Osteoblast (primary cell): ENCODE data around the gene BARHL1. TPM values are rescaled to one million over a fixed set of nuclear protein-coding genes. Genes with fewer than 3 reads are reported as not detected.

Source experiments
- DNase-seq: peaks from one replicate; pipeline ENCODE4 v3.0.0; 2011; ENCODE audit warnings: low spot score, mixed read lengths; ENCODE audit not compliant: insufficient read length; ENCODE audit errors: missing footprints
- H2AFZ ChIP-seq: 2 replicates; pipeline ENCODE4 v1.6.0; 2011; ENCODE audit warnings: mild to moderate bottlenecking, low read length
- H3K27ac ChIP-seq: 2 replicates; pipeline ENCODE4 v1.5.1; 2011; ENCODE audit warnings: mild to moderate bottlenecking, low read depth, low read length, moderate library complexity
- H3K27me3 ChIP-seq: 2 replicates; pipeline ENCODE4 v1.6.0; 2012; ENCODE audit warnings: mild to moderate bottlenecking, control low read depth, inconsistent platforms, low read length, moderate library complexity; ENCODE audit not compliant: insufficient read depth
- H3K36me3 ChIP-seq: 2 replicates; pipeline ENCODE4 v1.5.1; 2011; ENCODE audit warnings: mild to moderate bottlenecking, low read length, control low read depth, moderate library complexity; ENCODE audit not compliant: insufficient read depth
- H3K4me1 ChIP-seq: 2 replicates; pipeline ENCODE4 v1.5.1; 2011; ENCODE audit warnings: mild to moderate bottlenecking, low read length, control low read depth, moderate library complexity; ENCODE audit not compliant: insufficient read depth
- H3K4me2 ChIP-seq: 2 replicates; pipeline ENCODE4 v1.6.0; 2011; ENCODE audit warnings: mild to moderate bottlenecking, low read length; ENCODE audit not compliant: insufficient read depth
- H3K4me3 ChIP-seq: fragments of 200-600 bp; sonication (generic); 3 replicates; pipeline ENCODE4 v1.5.1; 2012; ENCODE audit warnings: mild to moderate bottlenecking, low read length, inconsistent platforms; ENCODE audit not compliant: insufficient read depth
- H3K79me2 ChIP-seq: 2 replicates; pipeline ENCODE4 v1.6.0; 2012; ENCODE audit warnings: mild to moderate bottlenecking, low read length, control low read depth, inconsistent platforms; ENCODE audit not compliant: insufficient read depth
- H3K9me3 ChIP-seq: 2 replicates; pipeline ENCODE4 v1.5.1; 2011; ENCODE audit warnings: low read depth, low read length, control low read depth
- H4K20me1 ChIP-seq: 2 replicates; pipeline ENCODE4 v1.6.0; 2012; ENCODE audit warnings: mild to moderate bottlenecking, low read length, control low read depth; ENCODE audit not compliant: insufficient read depth
- total RNA-seq: library from RNA; depleted of rRNA; stranded (reverse); fragments of >200 nt; gene quantifications from 2 replicates; pipeline ENCODE4 v1.2.3, GENCODE V29; 2012
- TF ChIP-seq, protein P1 (sequence below): IDR thresholded peaks from 2 replicates; pipeline ENCODE4 v1.5.1; 2011; ENCODE audit warnings: mild to moderate bottlenecking, low read depth, low read length, moderate library complexity; ENCODE audit errors: extremely low read depth

The BARHL1 gene
- total RNA-seq, 1 donor = not detected

DNA sequence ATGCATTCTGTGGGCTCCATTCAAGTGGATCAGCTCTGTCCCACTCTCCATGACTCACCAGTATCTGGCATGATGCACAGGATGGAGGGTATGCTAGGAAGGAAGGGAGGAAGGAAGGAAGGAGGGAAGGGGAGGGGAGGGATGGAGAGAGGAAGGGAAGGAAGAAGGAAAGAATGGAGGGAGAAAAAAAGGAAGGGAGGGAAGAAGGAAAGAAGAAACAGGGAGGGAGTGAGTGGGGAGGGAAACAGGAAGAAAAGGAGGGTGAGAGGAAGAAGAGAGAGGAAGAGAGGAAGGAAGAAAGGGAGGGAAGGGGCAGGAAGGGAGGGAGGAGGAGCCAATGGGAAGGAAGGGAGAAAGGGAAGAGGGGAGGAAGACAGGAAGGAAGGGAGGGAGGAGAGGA, 5.3 kb upstream of the BARHL1 start:
- Histone ChIP-seq H4K20me1 (peaks cover 12% of the 10 kb centered on the region), H3K27me3 (peaks cover 69% of the 10 kb centered on the region), H3K4me2 (no peak overlapping the region), H3K79me2 (no peaks in the 10 kb centered on the region), H2AFZ (no peak overlapping the region), H3K36me3 (no peaks in the 10 kb centered on the region), H3K4me3 (no peak overlapping the region), H3K9me3 (no peaks in the 10 kb centered on the region), H3K27ac (no peak overlapping the region), H3K4me1 (no peaks in the 10 kb centered on the region)
- peak; percentile 2 for DNase-seq
- TF ChIP-seq, protein P1, sequence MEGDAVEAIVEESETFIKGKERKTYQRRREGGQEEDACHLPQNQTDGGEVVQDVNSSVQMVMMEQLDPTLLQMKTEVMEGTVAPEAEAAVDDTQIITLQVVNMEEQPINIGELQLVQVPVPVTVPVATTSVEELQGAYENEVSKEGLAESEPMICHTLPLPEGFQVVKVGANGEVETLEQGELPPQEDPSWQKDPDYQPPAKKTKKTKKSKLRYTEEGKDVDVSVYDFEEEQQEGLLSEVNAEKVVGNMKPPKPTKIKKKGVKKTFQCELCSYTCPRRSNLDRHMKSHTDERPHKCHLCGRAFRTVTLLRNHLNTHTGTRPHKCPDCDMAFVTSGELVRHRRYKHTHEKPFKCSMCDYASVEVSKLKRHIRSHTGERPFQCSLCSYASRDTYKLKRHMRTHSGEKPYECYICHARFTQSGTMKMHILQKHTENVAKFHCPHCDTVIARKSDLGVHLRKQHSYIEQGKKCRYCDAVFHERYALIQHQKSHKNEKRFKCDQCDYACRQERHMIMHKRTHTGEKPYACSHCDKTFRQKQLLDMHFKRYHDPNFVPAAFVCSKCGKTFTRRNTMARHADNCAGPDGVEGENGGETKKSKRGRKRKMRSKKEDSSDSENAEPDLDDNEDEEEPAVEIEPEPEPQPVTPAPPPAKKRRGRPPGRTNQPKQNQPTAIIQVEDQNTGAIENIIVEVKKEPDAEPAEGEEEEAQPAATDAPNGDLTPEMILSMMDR = no peak

DNA sequence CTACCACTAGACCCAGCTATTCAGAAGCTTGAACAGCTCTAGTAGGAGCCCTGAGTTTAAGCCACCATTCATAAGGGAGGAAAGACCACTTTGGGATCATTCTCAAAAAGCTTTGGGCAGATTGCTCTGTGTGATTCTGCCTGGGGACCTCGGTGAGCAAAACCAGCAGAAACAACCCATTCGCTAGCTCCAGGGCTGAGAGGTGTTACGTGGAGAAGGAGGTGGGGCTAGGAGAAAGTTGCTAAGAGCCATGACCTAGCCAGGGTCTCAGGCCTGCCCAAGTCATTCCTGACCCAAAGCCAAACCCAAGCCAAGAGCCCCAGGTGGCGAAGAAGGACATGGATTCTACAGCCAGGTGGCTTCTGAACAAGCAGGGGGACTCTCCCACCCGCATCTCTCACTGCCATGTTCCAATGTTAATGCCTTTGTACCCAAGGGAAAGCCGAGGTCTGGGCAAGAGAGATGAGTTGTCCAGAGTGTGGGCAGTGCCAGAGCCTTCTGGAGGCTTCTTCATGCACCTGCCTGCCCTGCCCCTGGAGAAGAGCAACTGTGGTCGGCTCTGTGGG, 4.0 kb upstream of the BARHL1 start:
- no peak overlapping the region for H3K4me2 ChIP-seq
- H3K27me3 ChIP-seq = peaks cover 82% of the 10 kb centered on the region
- H3K79me2 ChIP-seq = no peaks in the 10 kb centered on the region
- no peaks in the 10 kb centered on the region for H3K4me1 ChIP-seq
- TF ChIP-seq, protein P1 = no peak
- no peaks in the 10 kb centered on the region for H3K36me3 ChIP-seq
- H3K27ac ChIP-seq = no peak overlapping the region
- peaks cover 19% of the 10 kb centered on the region for H4K20me1 ChIP-seq
- peak; percentile 82 for DNase-seq
- H3K4me3 ChIP-seq = no peak overlapping the region
- no peak overlapping the region for H2AFZ ChIP-seq
- H3K9me3 ChIP-seq = no peaks in the 10 kb centered on the region

GRCh38 chr9:132579427-132579798, 3.0 kb upstream of the BARHL1 start:
- no peaks in the 10 kb centered on the region for H3K36me3 ChIP-seq
- H3K27me3 ChIP-seq = peaks cover 91% of the 10 kb centered on the region
- TF ChIP-seq, protein P1 = no peak
- no peak overlapping the region for H3K27ac ChIP-seq
- H2AFZ ChIP-seq = no peak overlapping the region
- H3K4me2 ChIP-seq = no peak overlapping the region
- H4K20me1 ChIP-seq = peaks cover 21% of the 10 kb centered on the region
- no peak overlapping the region for H3K4me3 ChIP-seq
- DNase-seq = peak; percentile 54
- H3K9me3 ChIP-seq = no peaks in the 10 kb centered on the region
- no peaks in the 10 kb centered on the region for H3K4me1 ChIP-seq
- no peaks in the 10 kb centered on the region for H3K79me2 ChIP-seq

GRCh38 chr9:132582786-132583583, 579 bp downstream of the BARHL1 start:
- Histone ChIP-seq H3K9me3 (no peaks in the 10 kb centered on the region), H2AFZ (no peak overlapping the region), H3K4me2 (no peak overlapping the region), H3K36me3 (no peaks in the 10 kb centered on the region), H3K27me3 (peaks cover 97% of the 10 kb centered on the region), H3K79me2 (no peaks in the 10 kb centered on the region), H3K4me3 (no peak overlapping the region), H4K20me1 (peaks cover 38% of the 10 kb centered on the region), H3K27ac (no peak overlapping the region), H3K4me1 (no peaks in the 10 kb centered on the region)
- TF ChIP-seq, protein P1 = no peak
- DNase-seq = peak; percentile 83
